Transverse colon (tissue), 4 donors: ENCODE results near the gene HIPK2. TPM values are rescaled to one million over a fixed set of nuclear protein-coding genes. Genes with fewer than 3 reads are reported as not detected.

Source experiments
- DNase-seq: peaks from one replicate; pipeline ENCODE4 v3.0.0-alpha.2; 2019
- H3K27ac ChIP-seq, 4 donors: fragments of 200-600 bp; sonication (generic); 2 replicates each; pipeline ENCODE4 v1.5.1; 2016 to 2018; ENCODE audit warnings: inconsistent platforms in 4 of 4
- H3K27me3 ChIP-seq: fragments of 200-600 bp; sonication (generic); 2 replicates; pipeline ENCODE4 v1.5.1; 2017; ENCODE audit warnings: inconsistent platforms
- H3K36me3 ChIP-seq, 4 donors: fragments of 200-600 bp; sonication (generic); 2 replicates each; pipeline ENCODE4 v1.5.1; 2017 to 2019; ENCODE audit warnings: inconsistent platforms in 4 of 4
- H3K4me1 ChIP-seq, 4 donors: fragments of 200-600 bp; sonication (generic); 2 replicates each; pipeline ENCODE4 v1.5.1; 2017 to 2020; ENCODE audit warnings: inconsistent platforms in 4 of 4
- H3K4me3 ChIP-seq, 4 donors: fragments of 200-600 bp; sonication (generic); 1 replicate in 1 of 4; 2 replicates in 3 of 4; pipeline versions ENCODE4 v1.5.1 to v1.6.1; 2017 to 2019; ENCODE audit warnings: inconsistent platforms in 4 of 4
- H3K9me3 ChIP-seq, 2 donors: fragments of 200-600 bp; sonication (generic); 2 replicates each; pipeline ENCODE4 v1.5.1; 2017 to 2019; ENCODE audit warnings: inconsistent platforms in 2 of 2
- EP300 ChIP-seq: sonication (generic); formaldehyde crosslinking; IDR thresholded peaks from one replicate; pipeline ENCODE4 v1.6.1; 2017; ENCODE audit warnings: antibody characterized with exemption, low read depth
- POLR2A ChIP-seq: fragments of 450-650 bp; IDR thresholded peaks from one replicate; pipeline ENCODE4 v1.6.1; 2016; ENCODE audit warnings: antibody characterized with exemption, mild to moderate bottlenecking, moderate library complexity
- POLR2AphosphoS5 ChIP-seq, 3 donors: sonication (generic); formaldehyde crosslinking; IDR thresholded peaks; one replicate each; pipeline ENCODE4 v1.6.1; 2016; ENCODE audit warnings: antibody characterized with exemption in 3 of 3
- WGBS, 2 donors: methylation state at CpG; one replicate each; pipeline ENCODE4 v1.1.5; 2018; ENCODE audit warnings: low coverage in 1 of 2; 5-methylcytosine and 5-hydroxymethylcytosine counted together
- in situ Hi-C, 4 donors: fragments of 200-750 bp; cut with MboI; loops; one replicate each; pipeline versions ENCODE4 v1.15.0 to v1.15.1; 2017; ENCODE audit warnings: low sequenced_read_pairs in 3 of 4, low pct_ligation_motif_present in 1 of 4, low pct_unique_long_range_greater_than_20kb in 1 of 4
- intact Hi-C: fragments of 100-400 bp; cut with DNase I; formaldehyde crosslinking; loops from one replicate; pipeline ENCODE4 v1.15.1; 2023; ENCODE audit warnings: low total_unique reads
- total RNA-seq, 4 donors: library from RNA; depleted of rRNA; stranded (reverse); fragments of >200 nt; gene quantifications; one replicate each; pipeline ENCODE4 v1.1.0, GENCODE V29; 2016
- TF ChIP-seq, protein P1 (sequence below), 5 experiments: fragments of 200-600 bp in 3 of 5; fragments of 450-650 bp in 2 of 5; sonication (generic) in 3 of 5; IDR thresholded peaks; 1 replicate in 2 of 5; 2 replicates in 3 of 5; pipeline ENCODE4 v1.5.1; 2016 to 2017; ENCODE audit warnings: antibody characterized with exemption in 5 of 5, inconsistent platforms in 3 of 5, mild to moderate bottlenecking in 2 of 5, moderate library complexity in 1 of 5

HIPK2 gene
- total RNA-seq, 4 donors from 2014 or later: 27.3 to 40.3 (median 33.6) TPM

DNA sequence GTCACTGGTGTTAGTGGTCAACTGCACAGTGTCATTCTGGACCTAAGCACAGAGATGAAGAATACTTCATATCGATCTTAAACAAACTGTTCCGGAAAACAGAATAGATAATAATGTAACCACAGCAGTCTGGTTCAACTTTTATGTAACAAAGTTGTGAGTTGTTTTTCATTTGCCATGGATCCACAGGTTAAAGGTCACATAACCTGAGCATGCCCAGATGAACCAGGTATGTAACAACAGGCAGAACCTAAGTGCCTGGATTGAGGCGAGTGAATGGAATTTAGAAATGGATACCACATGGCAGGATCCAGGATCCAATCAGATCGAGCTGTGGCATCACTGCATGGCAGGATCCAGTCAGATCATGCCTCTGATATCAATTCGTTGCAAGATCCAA, 167.2 kb downstream of the HIPK2 start:
- in situ Hi-C loops: no loop called here
- no peaks in the 10 kb centered on the region for H3K9me3 ChIP-seq
- peaks cover 0 to 42% (median 14%) of the 10 kb centered on the region in 4 donors for H3K36me3 ChIP-seq
- H3K27me3 ChIP-seq: no peaks in the 10 kb centered on the region
- no peaks in the 10 kb centered on the region for H3K4me1 ChIP-seq
- 90 to 92% methylated on average over 5 of the region's 5 CpGs for WGBS, 2 donors
- H3K27ac ChIP-seq: no peak overlapping the region
- TF ChIP-seq EP300: no peak
- TF ChIP-seq, protein P1, sequence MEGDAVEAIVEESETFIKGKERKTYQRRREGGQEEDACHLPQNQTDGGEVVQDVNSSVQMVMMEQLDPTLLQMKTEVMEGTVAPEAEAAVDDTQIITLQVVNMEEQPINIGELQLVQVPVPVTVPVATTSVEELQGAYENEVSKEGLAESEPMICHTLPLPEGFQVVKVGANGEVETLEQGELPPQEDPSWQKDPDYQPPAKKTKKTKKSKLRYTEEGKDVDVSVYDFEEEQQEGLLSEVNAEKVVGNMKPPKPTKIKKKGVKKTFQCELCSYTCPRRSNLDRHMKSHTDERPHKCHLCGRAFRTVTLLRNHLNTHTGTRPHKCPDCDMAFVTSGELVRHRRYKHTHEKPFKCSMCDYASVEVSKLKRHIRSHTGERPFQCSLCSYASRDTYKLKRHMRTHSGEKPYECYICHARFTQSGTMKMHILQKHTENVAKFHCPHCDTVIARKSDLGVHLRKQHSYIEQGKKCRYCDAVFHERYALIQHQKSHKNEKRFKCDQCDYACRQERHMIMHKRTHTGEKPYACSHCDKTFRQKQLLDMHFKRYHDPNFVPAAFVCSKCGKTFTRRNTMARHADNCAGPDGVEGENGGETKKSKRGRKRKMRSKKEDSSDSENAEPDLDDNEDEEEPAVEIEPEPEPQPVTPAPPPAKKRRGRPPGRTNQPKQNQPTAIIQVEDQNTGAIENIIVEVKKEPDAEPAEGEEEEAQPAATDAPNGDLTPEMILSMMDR (IDR thresholded peaks at IDR 0.05): no peak
- no peak for TF ChIP-seq POLR2AphosphoS5 (IDR thresholded peaks at IDR 0.05)
- no peak for TF ChIP-seq POLR2A
- intact Hi-C loops: no loop called here
- no peak overlapping the region for H3K4me3 ChIP-seq
- no peak for DNase-seq

DNA sequence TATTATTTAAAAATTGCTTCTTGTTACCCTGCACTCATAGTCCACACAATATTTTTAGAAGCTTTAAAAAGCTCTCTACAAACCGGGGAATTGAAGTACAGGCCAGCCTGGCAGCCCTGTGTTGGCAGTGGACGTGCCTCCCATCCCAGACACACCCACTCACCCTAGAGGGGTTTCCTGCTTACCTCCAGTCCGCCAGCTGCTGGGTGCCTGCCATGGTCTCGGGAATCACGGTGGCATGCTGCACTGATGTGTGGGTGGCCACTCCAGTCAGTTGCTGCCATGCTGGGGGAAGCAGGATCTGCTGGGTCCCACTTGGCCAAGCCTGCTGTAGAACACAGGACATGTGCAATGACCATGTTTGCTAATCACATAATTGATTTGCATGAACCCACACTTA, 173.9 kb downstream of the HIPK2 start:
- peaks cover 0 to 22% (median 9%) of the 10 kb centered on the region in 4 donors for H3K36me3 ChIP-seq
- TF ChIP-seq EP300 (no peak), POLR2AphosphoS5 (IDR thresholded peaks at IDR 0.05) (no peak), POLR2A (no peak)
- TF ChIP-seq, protein P1 (IDR thresholded peaks at IDR 0.05): no peak
- H3K27ac ChIP-seq: no peak overlapping the region
- DNase-seq: no peak
- in situ Hi-C loops (no loop called here), intact Hi-C loops (no loop called here)
- H3K4me1 ChIP-seq: no peaks in the 10 kb centered on the region
- no peaks in the 10 kb centered on the region for H3K9me3 ChIP-seq
- no peak overlapping the region for H3K4me3 ChIP-seq
- no peaks in the 10 kb centered on the region for H3K27me3 ChIP-seq
- WGBS, 2 donors: 95% methylated on average over 5 of the region's 5 CpGs; no CpG with 5 or more reads in 1 of the 2 donors

DNA sequence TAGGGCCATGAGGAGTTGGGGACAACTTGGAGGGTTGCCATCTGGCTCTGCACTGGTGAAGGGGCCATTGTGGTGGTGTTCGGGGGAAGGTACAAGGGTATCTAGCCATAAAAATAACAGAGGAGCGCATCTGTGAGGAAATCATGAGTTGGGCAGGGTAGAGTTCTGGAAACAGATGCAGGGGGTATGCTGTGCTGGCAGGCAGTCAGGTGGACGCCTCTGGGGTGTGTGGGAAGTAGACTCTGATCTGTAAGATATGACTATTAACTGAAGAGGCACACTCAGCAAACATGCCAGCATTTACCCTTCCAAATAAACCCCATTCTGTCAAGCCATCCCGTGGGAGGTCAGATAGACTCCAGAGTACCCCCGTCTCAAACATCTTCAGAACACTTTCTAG, 174.5 kb downstream of the HIPK2 start:
- H3K4me3 ChIP-seq: no peak overlapping the region
- intact Hi-C loops: no loop called here
- no peaks in the 10 kb centered on the region for H3K27me3 ChIP-seq
- no peak overlapping the region for H3K27ac ChIP-seq
- TF ChIP-seq POLR2A (no peak), EP300 (no peak), POLR2AphosphoS5 (IDR thresholded peaks at IDR 0.05) (no peak)
- TF ChIP-seq, protein P1 (IDR thresholded peaks at IDR 0.05): no peak
- H3K4me1 ChIP-seq: no peaks in the 10 kb centered on the region
- H3K9me3 ChIP-seq: no peaks in the 10 kb centered on the region
- peaks cover 0 to 24% (median 9%) of the 10 kb centered on the region in 4 donors for H3K36me3 ChIP-seq
- DNase-seq: no peak
- in situ Hi-C loops: no loop called here
- 95% methylated on average over 5 of the region's 5 CpGs; no CpG with 5 or more reads in 1 of the 2 donors for WGBS, 2 donors

DNA sequence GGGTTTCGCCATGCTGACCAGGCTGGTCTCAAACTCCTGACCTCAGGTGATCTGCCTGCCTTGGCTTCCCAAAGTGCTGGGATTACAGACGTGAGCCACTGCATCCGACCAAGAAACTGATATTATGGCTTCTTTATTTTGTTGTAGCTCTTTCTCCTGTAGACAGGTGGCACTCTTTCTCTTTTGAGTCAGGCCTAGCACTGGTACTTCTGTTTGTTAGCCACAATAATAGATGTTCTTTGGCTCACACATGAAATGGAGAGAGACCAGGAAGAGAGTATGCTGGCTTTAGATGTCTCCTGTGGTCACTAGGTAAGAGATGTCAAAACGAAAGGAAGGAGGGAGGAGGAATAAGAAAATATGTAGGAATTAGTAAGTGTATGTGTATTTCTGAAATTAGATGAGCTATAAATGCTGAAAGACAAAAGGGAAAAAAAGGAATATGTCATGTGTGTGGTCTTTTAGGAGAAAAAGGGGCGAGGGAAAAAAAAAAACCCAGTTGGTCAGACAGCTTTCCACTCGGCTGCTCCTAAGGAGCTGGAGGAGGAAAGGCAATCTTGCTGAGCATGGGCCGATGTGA, 175.6 kb downstream of the HIPK2 start:
- no peak overlapping the region for H3K4me3 ChIP-seq
- no peaks in the 10 kb centered on the region for H3K4me1 ChIP-seq
- no peak for DNase-seq
- WGBS, 2 donors: 75 to 80% methylated on average over 6 to 7 of the region's 7 CpGs
- no peaks in the 10 kb centered on the region for H3K27me3 ChIP-seq
- H3K9me3 ChIP-seq: no peaks in the 10 kb centered on the region
- in situ Hi-C loops: no loop called here
- no peak overlapping the region for H3K27ac ChIP-seq
- H3K36me3 ChIP-seq: peaks cover 2 to 31% (median 9%) of the 10 kb centered on the region in 4 donors
- TF ChIP-seq POLR2A: no peak
- no peak for TF ChIP-seq POLR2AphosphoS5 (IDR thresholded peaks at IDR 0.05)
- TF ChIP-seq EP300: no peak
- TF ChIP-seq, protein P1 (IDR thresholded peaks at IDR 0.05): peak; percentile 35 to 46 (median 42)
- intact Hi-C loops: no loop called here
